Measurements from ENCODE around the gene RPL35.

RPL35 gene

GRCh38 chr9:124861342-124862229, at the start of gene RPL35, which contains the start of gene ARPC5L:
RPL35 (minus strand) TSS chr9:124861957; CDS start chr9:124861912, 45 bp downstream.
ARPC5L (plus strand) TSS chr9:124862130; CDS start chr9:124869291, 7,161 bp downstream.
- DNase-seq (ENCODE audit: low read depth in 3 of 3, low spot score in 1 of 3): peak; percentile 89 to 91 (median 91)

GRCh38 chr9:124908098-124908497, 46.3 kb upstream of the RPL35 start:
- no peak for DNase-seq (ENCODE audit: low read depth in 3 of 3, low spot score in 1 of 3)

- DNase-seq (ENCODE audit: low read depth in 3 of 3, low spot score in 1 of 3): no peak
Measured at GRCh38 chr9:124906966-124907365, 45.2 kb upstream of the RPL35 start.

- no peak for DNase-seq (ENCODE audit: low read depth in 3 of 3, low spot score in 1 of 3)
Measured at GRCh38 chr9:124899845-124900244, 38.1 kb upstream of the RPL35 start.

- DNase-seq (ENCODE audit: low read depth in 3 of 3, low spot score in 1 of 3): no peak
Measured at GRCh38 chr9:124897570-124898460, 36.1 kb upstream of the RPL35 start.

- DNase-seq (ENCODE audit: low read depth in 3 of 3, low spot score in 1 of 3): no peak
Measured at GRCh38 chr9:124894741-124895170, 33.0 kb upstream of the RPL35 start.

- no peak for DNase-seq (ENCODE audit: low read depth in 3 of 3, low spot score in 1 of 3)
Measured at GRCh38 chr9:124894035-124894740, 32.4 kb upstream of the RPL35 start.

- DNase-seq (ENCODE audit: low read depth in 3 of 3, low spot score in 1 of 3): no peak
Measured at GRCh38 chr9:124890179-124890578, 28.4 kb upstream of the RPL35 start.

GRCh38 chr9:124889006-124889405, 27.2 kb upstream of the RPL35 start:
- no peak for DNase-seq (ENCODE audit: low read depth in 3 of 3, low spot score in 1 of 3)

GRCh38 chr9:124887832-124888231, 26.1 kb upstream of the RPL35 start:
- DNase-seq (ENCODE audit: low read depth in 3 of 3, low spot score in 1 of 3): no peak

GRCh38 chr9:124886866-124887492, 25.2 kb upstream of the RPL35 start:
- DNase-seq (ENCODE audit: low read depth in 3 of 3, low spot score in 1 of 3): no peak

GRCh38 chr9:124886461-124886860, 24.7 kb upstream of the RPL35 start:
- DNase-seq (ENCODE audit: low read depth in 3 of 3, low spot score in 1 of 3): no peak

GRCh38 chr9:124885551-124885950, 23.8 kb upstream of the RPL35 start:
- DNase-seq (ENCODE audit: low read depth in 3 of 3, low spot score in 1 of 3): no peak

- no peak for DNase-seq (ENCODE audit: low read depth in 3 of 3, low spot score in 1 of 3)
Measured at GRCh38 chr9:124884376-124884775, 22.6 kb upstream of the RPL35 start.

- DNase-seq (ENCODE audit: low read depth in 3 of 3, low spot score in 1 of 3): no peak
Measured at GRCh38 chr9:124882231-124882630, 20.5 kb upstream of the RPL35 start.

- no peak for DNase-seq (ENCODE audit: low read depth in 3 of 3, low spot score in 1 of 3)
Measured at GRCh38 chr9:124881138-124881743, 19.5 kb upstream of the RPL35 start.

- DNase-seq (ENCODE audit: low read depth in 3 of 3, low spot score in 1 of 3): no peak
Measured at GRCh38 chr9:124880501-124880900, 18.7 kb upstream of the RPL35 start.

- no peak for DNase-seq (ENCODE audit: low read depth in 3 of 3, low spot score in 1 of 3)
Measured at GRCh38 chr9:124879226-124879625, 17.5 kb upstream of the RPL35 start.

- no peak for DNase-seq (ENCODE audit: low read depth in 3 of 3, low spot score in 1 of 3)
Measured at GRCh38 chr9:124878518-124878917, 16.8 kb upstream of the RPL35 start.

- DNase-seq (ENCODE audit: low read depth in 3 of 3, low spot score in 1 of 3): no peak
Measured at GRCh38 chr9:124878021-124878420, 16.3 kb upstream of the RPL35 start.

Data from stimulated activated CD4-positive, alpha-beta T cell treated with anti-CD3 and anti-CD28 coated beads, TNF-alpha, amount 100 ng/mL, for 1 hour (primary cell).